HG02981 (cell line): ENCODE data around the gene HNRNPH1.

ENCODE experiments used
- ATAC-seq: cut with Tn5 transposase; IDR thresholded peaks from one replicate; pipeline ENCODE4 v1.9.1; 2021; ENCODE audit warnings: mild to moderate bottlenecking, moderate library complexity; ENCODE audit not compliant: unreplicated experiment

The HNRNPH1 gene

DNA sequence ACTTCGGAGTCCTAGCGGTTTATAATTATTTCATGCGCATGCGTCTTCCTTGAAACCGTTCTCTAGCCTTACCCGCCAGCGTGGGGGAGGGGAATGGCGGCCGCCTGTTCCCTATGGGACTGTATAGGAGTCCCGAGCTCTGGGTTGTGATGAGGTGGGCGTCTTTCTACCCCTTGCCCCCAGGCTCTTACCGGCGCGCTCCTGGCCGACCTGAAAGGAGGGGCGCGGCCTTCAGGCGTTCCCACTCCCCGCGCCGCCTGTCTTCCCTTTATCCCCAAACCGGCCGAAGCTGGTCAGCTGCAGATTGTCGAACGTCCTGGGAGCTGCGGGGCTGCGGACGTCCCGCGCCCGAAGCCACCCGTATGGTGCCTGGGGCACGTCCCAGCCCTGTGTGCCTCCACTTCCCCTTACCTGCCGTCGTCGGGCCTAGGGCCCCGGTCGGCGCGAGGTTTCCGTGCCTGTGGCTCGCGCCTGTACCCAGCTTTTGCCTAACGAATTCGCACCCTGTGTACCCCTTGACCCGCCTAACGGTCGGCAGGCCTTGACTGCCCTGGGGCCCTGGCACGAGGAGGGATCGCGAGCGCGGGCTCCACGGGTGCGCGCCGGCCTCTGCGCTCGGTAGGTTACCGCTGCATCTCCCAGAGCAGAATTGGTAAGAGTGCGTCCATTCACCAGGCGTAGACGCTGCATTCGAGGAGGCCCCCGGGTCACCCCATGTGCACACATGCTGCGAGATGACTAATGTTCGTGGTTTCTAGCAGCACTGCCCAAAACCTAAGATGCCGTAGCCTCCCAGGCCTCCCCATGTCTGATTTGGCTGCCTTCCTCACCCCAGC is 653 bp upstream of the HNRNPH1 start:
- peak; percentile 7 for ATAC-seq

DNA sequence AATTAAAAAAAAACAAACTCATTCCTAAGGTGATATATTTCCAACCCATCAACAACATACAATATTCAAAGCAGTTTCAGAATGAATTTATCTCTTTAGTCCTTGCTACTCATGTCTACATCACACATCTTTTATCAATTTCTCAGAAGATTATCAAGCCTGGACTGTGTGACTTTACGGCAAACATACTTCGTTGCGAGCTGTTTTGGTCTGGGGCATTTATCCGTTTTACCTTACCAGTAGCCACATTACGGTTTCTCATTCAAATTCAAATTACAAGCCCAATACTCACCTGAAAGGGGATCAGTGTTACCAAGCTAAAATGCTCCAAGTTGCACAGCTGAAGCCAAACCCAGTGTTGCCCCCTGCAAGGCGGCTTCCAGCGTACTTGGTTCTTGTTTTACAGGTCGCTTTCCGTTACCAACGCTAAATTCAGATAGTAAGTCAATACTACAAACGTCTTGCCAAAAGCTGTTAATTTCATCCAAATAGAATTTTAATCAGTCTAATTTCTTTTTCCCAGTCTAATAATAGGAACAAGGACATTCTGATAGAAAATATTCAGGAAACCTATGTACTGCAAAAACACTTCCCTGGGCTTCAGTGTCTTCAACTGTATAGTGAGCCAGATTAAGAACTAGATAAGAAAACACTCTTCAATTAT is 1.8 kb downstream of the HNRNPH1 start:
- no peak for ATAC-seq

DNA sequence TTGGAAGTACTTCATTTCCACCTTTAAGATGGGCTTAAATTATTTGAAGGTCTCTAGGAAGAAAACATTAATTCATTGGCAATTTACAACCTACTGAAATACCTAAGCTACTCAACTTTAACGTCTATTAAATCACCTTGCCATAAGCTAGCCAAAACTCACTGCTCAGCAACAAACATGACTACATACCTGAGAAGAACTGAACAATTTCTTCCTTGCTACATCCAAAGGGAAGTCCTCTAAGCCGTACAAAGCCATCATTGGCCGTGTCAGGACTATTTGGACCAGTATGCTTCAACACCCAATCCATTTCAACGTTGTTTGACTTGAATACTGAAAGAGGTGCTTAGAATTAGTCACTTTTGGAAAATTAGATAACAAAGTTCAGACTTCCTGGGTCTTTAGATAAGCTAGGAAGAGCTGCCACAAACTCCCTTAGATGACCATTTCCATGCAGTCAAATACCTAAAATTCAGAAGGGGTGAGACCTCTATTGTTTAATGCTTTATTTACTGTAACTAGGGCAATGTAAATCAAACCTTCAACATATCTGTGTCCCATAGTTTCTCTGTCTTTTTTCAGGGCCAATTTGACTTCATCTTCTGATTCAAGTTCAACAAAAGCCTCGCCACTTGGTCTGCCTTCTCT is 2.6 kb downstream of the HNRNPH1 start:
- ATAC-seq: no peak

GRCh38 chr5:179620293-179620692 is 3.2 kb downstream of the HNRNPH1 start:
- no peak for ATAC-seq

- no peak for ATAC-seq
These were observed 3.7 kb downstream of the HNRNPH1 start for GRCh38 chr5:179619776-179620175.

DNA sequence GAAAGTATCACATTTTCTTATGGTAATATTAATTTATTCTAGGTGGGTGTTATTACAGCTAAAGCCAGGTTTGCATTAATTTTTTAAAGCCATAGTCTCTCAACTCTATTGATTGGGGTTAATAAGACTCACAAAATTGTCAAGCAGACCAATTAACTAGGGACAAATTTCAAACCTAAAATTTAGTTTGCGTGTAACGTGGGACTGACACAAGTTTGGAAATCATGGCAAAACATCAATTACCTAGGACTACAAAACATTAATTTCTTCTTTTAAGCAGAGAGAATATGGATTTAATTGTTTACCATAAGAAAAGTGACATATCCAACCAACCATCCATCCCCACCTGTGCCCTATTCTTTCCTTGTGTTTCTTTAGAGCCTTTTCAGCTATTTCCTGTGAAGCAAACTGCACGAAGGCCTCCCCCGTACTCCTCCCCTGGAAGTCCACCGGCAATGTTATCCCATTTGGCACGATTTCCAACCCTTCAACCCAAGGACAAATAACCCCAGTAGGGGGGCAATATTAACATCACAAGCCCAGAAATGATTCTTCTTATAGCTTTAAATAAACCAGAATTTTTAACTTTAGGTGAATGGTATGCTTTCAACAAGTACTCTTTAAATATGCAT is 4.4 kb downstream of the HNRNPH1 start:
- no peak for ATAC-seq

DNA sequence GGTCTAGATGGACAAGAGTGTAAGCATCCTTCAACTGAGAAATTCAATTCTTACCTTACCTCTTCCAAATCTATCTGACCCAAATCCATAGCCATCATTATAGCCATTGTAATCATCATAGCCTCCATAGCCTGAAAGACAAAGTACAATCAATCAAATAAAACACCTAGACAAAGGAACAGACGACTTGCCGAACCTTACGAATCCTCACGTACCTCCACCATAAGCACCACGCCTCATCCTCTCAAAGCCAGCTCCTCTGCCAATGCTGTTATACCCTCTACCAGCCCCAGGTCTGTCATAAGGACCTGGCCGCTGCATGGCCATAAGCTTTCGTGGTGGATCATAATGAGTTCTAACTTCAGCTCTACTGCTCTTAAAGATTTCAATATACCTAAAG is 5.5 kb downstream of the HNRNPH1 start:
- no peak for ATAC-seq

DNA sequence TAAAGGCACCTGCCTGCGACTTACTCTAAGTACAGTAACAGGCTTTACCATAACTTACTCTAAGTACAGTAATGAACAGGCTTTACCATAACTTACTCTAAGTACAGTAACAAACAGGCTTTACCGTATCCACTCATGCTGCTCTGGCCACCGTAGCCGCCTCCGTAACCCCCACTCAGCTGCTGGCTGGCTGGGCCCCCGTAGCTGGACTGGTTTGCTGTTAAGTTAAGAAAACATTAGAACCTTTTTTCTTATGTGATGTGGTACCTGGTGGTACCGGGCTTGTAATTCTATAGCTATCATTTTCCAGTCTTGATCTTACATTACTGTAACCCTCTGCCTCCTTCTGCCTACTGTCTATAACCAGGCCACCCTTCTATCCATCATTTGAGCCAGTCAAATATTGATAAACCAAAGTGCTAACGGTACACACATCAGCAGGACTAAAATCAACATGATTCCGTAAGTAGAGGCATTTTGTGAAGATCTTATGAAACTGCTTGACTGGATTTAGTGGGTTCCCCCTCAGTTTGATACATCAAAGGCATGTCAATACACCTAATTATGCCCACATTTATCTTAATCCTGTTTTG is 7.4 kb downstream of the HNRNPH1 start:
- no peak for ATAC-seq

DNA sequence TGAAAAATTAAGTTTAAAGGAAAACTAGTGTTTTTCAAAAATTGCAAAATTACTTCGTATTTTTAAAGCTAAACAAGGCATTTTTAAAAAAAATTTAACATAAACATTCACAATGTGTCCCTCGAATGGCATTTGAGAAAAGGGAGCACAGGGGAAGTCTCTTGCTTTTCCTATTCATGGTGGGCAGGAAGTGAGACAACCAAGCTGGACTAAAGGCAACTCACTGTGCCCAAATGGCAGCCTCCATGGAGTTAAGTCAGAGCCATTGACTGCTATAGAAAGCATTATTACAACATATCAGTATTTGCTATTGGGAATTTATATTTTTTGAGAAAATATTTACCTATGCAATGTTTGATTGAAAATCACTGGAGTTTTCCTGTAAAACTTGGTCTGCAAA is 8.3 kb downstream of the HNRNPH1 start:
- ATAC-seq: no peak

DNA sequence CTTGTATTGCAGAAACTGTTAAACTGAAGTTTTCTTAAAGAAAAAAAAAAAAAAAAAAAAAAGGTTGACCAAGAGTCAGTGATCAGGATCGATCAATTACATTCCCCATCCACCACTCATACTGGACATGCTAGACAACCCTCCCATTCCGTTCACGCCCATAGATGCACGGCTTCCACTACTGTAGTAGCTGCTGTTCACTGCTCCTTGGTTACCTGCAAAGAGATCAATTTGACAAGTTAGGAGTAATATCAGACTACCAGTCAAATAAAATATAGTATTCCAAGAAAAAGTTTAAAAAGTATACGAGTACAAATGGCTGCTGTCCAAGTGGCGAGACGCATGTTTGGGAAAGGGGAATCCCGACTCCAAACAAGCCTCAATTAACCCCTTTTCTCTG is 8.7 kb downstream of the HNRNPH1 start:
- no peak for ATAC-seq

DNA sequence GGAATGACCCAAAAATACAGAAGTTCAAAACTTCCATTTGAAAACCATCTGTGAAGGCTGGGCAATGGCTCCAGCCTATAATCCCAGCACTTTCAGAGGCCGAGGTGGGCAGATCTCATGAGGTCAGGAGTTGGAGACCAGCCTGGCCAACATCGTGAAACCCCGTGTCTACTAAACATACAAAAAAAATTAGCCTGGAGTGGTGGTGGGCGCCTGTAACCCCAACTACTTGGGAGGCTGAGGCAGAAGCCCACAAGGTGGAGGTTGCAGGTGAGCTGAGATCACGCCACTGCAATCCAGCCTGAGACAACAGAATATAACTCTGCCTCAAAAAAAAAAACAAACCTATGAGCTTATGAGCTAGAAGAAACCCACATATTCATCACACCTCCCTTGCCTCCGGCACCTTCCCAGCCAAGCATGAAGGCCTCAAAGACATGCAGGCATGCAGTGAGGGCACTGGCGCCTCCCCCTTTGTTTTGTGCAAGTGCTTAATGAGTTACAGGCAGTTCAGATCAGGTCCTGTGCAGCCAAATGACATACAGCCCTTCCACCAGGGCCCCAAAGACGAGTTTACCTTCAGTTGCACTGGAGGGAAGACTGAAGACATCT is 9.9 kb downstream of the HNRNPH1 start:
- no peak for ATAC-seq

GRCh38 chr5:179612577-179613459 is 10.7 kb downstream of the HNRNPH1 start:
- no peak for ATAC-seq

DNA sequence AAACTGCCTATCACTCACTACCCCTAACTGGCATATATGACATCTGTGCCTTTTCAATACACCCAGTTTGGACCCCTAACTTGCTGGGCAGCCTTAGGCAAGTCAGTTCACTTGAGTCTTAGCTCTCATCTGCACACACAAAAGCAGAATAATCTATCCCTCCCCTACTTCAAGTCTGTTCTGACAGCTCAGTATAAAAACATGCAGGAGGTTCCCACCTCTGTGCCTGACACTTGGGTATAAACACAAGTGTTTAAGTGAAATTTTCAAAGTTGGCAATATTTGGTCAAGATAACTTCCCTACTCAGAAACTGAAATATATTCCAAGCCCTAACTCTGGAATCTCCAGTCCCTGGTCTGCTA is 12.6 kb downstream of the HNRNPH1 start:
- ATAC-seq: no peak

GRCh38 chr5:179610109-179610902 is 13.2 kb downstream of the HNRNPH1 start:
- no peak for ATAC-seq

DNA sequence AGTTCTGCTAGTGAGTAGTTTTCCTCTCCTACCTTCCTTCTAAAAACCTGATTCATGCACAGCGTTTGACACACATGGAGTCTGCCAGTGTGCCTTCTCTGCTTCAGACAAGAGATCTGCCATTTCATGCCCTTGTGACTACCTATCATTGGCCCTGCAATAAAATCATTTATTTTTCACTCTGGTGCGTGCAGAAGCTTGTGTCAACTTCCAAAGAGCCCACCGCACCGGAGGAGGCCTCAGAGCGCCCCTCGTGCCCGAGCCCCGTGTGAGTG is 13.7 kb downstream of the HNRNPH1 start:
- no peak for ATAC-seq

DNA sequence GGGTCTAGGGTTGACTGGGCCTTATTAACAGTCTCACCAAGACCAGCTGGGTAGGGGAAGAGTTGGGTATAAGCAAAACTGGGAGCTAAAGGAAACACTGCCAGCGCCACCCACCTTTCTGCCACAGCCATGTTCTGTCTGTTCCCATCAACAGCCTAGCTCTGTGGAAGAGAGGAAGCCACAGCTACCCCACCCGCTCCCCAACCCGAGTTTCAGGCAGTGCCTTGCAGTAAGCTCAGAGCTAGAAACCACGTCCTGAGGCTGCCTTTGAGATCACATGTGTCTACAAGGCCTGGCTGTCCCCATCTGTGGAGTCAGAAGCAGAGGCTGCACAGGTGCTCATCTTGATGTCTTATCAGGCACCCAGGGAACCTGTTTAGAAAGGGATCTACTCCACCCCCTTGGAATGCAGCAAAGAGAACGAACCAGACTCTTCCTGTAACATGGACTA is 15.3 kb downstream of the HNRNPH1 start:
- no peak for ATAC-seq

- no peak for ATAC-seq
These were observed 16.1 kb downstream of the HNRNPH1 start for GRCh38 chr5:179607160-179607931.

GRCh38 chr5:179606910-179607159 is 16.6 kb downstream of the HNRNPH1 start:
- no peak for ATAC-seq
